Measurements from ENCODE around the gene CYP4F2. TPM values are rescaled to one million over a fixed set of nuclear protein-coding genes. Genes with fewer than 3 reads are reported as not detected.

CYP4F2 gene
- 0.06 to 0.15 TPM (median 0.13 TPM) in 3 replicates for polyA plus RNA-seq
- 1.0 TPM for polyA plus RNA-seq (2011; ENCODE audit: low read depth)
- 0.04 TPM in 1 of 2 replicates, not detected in the other for polyA plus RNA-seq (2011; cell fraction: cytosol; rRNA removed)
- 0.29 and 0.45 TPM in 2 replicates for polyA plus RNA-seq (2011; cell fraction: nucleus; rRNA removed)
- 0.19 and 0.66 TPM in 2 replicates for polyA plus RNA-seq (2012; ENCODE audit: low replicate concordance)
- polyA minus RNA-seq: 0.10 TPM in 1 of 3 replicates, not detected in the others
- polyA minus RNA-seq (2011; cell fraction: cytosol; rRNA and poly(A)+ RNA removed): not detected
- not detected in 2 replicates for polyA minus RNA-seq (2011; cell fraction: nucleus; rRNA and poly(A)+ RNA removed)

- DNase-seq (ENCODE audit: low read depth, low spot score) (no peak), FAIRE-seq (no peak)
- no peaks in the 10 kb centered on the region for H3K4me1 ChIP-seq (ENCODE audit: control insufficient read depth, extremely low read depth, insufficient read depth, low read length)
- dilution Hi-C loops (cut with MboI; ENCODE audit: extremely low pct_ligation_motif_present, low sequenced_read_pairs): no loop called here
- H3K27me3 ChIP-seq (ENCODE audit: control insufficient read depth, extremely low read depth, insufficient read depth, low read length): peaks cover 13% of the 10 kb centered on the region
- H3K27ac ChIP-seq (ENCODE audit: control insufficient read depth, insufficient read depth, low read length): no peak within 1 kb of the TSS
- no peaks in the 10 kb centered on the region for H3K9me3 ChIP-seq (ENCODE audit: control insufficient read depth, low read depth, low read length)
- H3K4me2 ChIP-seq (ENCODE audit: control insufficient read depth, extremely low read depth, insufficient read depth, low read depth, low read length): no peak within 1 kb of the TSS
- H3K9ac ChIP-seq (ENCODE audit: control insufficient read depth, extremely low read depth, insufficient read depth, low read length): no peak within 1 kb of the TSS
- TF ChIP-seq EZH2 (IDR thresholded peaks at IDR 0.05; ENCODE audit: low read length) (no peak), CTCF (optimal IDR thresholded peaks at IDR 0.05 in 1 of 3, IDR thresholded peaks at IDR 0.05 in 1 of 3, conservative IDR thresholded peaks at IDR 0.05 in 1 of 3; ENCODE audit: extremely low read depth in 1 of 3, insufficient read depth in 2 of 3, low read length in 3 of 3) (no peak)
- H3K9me1 ChIP-seq (ENCODE audit: control insufficient read depth, extremely low read depth, insufficient read depth, low read length): no peaks in the 10 kb centered on the region
- no peaks in the 10 kb centered on the region for H3K79me2 ChIP-seq (ENCODE audit: control insufficient read depth, insufficient read depth, low read length)
- no peak within 1 kb of the TSS for H2AFZ ChIP-seq (ENCODE audit: control insufficient read depth, low read length)
- no peak within 1 kb of the TSS for H3K4me3 ChIP-seq (ENCODE audit: control insufficient read depth in 2 of 3, extremely low read depth in 1 of 3, insufficient read depth in 2 of 3, low read depth in 1 of 3, low read length in 3 of 3)
- H4K20me1 ChIP-seq (ENCODE audit: control insufficient read depth, extremely low read depth, insufficient read depth, low read length): no peaks in the 10 kb centered on the region
- H3K36me3 ChIP-seq (ENCODE audit: control insufficient read depth in 2 of 2, extremely low read depth in 1 of 2, insufficient read depth in 2 of 2, low read length in 2 of 2): no peaks in the 10 kb centered on the region
These were observed at the start of gene CYP4F2 for GRCh38 chr19:15897738-15898276. Gene CYP4F2 (minus strand): TSS chr19:15898074. CDS start chr19:15897611, 463 bp downstream.

GRCh38 chr19:15945301-15945700 is 47.4 kb upstream of the CYP4F2 start:
- dilution Hi-C loops (cut with MboI; ENCODE audit: extremely low pct_ligation_motif_present, low sequenced_read_pairs): no loop called here
- Histone ChIP-seq H3K4me2 (ENCODE audit: control insufficient read depth, extremely low read depth, insufficient read depth, low read depth, low read length) (no peak overlapping the region), H3K36me3 (ENCODE audit: control insufficient read depth in 2 of 2, extremely low read depth in 1 of 2, insufficient read depth in 2 of 2, low read length in 2 of 2) (no peaks in the 10 kb centered on the region), H3K9me1 (ENCODE audit: control insufficient read depth, extremely low read depth, insufficient read depth, low read length) (no peaks in the 10 kb centered on the region), H3K27ac (ENCODE audit: control insufficient read depth, insufficient read depth, low read length) (no peak overlapping the region), H2AFZ (ENCODE audit: control insufficient read depth, low read length) (no peak overlapping the region), H3K4me1 (ENCODE audit: control insufficient read depth, extremely low read depth, insufficient read depth, low read length) (no peaks in the 10 kb centered on the region), H3K4me3 (ENCODE audit: control insufficient read depth in 2 of 3, extremely low read depth in 1 of 3, insufficient read depth in 2 of 3, low read depth in 1 of 3, low read length in 3 of 3) (no peak overlapping the region), H3K79me2 (ENCODE audit: control insufficient read depth, insufficient read depth, low read length) (no peaks in the 10 kb centered on the region), H3K27me3 (ENCODE audit: control insufficient read depth, extremely low read depth, insufficient read depth, low read length) (peaks cover 3% of the 10 kb centered on the region), H4K20me1 (ENCODE audit: control insufficient read depth, extremely low read depth, insufficient read depth, low read length) (no peaks in the 10 kb centered on the region), H3K9me3 (ENCODE audit: control insufficient read depth, low read depth, low read length) (peaks cover 3% of the 10 kb centered on the region), H3K9ac (ENCODE audit: control insufficient read depth, extremely low read depth, insufficient read depth, low read length) (no peak overlapping the region)
- DNase-seq (ENCODE audit: low read depth, low spot score) (no peak), FAIRE-seq (no peak)
- TF ChIP-seq EZH2 (IDR thresholded peaks at IDR 0.05; ENCODE audit: low read length) (no peak), CTCF (optimal IDR thresholded peaks at IDR 0.05 in 1 of 3, IDR thresholded peaks at IDR 0.05 in 1 of 3, conservative IDR thresholded peaks at IDR 0.05 in 1 of 3; ENCODE audit: extremely low read depth in 1 of 3, insufficient read depth in 2 of 3, low read length in 3 of 3) (no peak)

All from keratinocyte (primary cell).